ENCODE measurements around the gene KLF3. TPM values are rescaled to one million over a fixed set of nuclear protein-coding genes. Genes with fewer than 3 reads are reported as not detected.

The KLF3 gene
- total and polyA plus RNA-seq, 2 of the 8 experiments (the other 6 are each of a cell fraction or from before 2014, with no cell fraction given): 8.0 to 14.9 TPM

- TF ChIP-seq CHD7 (IDR thresholded peaks at IDR 0.05; ENCODE audit: insufficient replicate concordance, low read length) (no peak), FOSL1 (IDR thresholded peaks at IDR 0.05; ENCODE audit: insufficient read depth, low read depth, low read length) (no peak), YY1 (IDR thresholded peaks at IDR 0.05; ENCODE audit: low read depth, low read length) (no peak), TBP (IDR thresholded peaks at IDR 0.05; ENCODE audit: low read depth, low read length) (no peak), POU5F1 (IDR thresholded peaks at IDR 0.05; ENCODE audit: low read depth, low read length) (no peak), JUN (IDR thresholded peaks at IDR 0.05; ENCODE audit: low read depth, low read length) (no peak), POLR2A (IDR thresholded peaks at IDR 0.05; ENCODE audit: control extremely low read depth in 1 of 2, low read depth in 2 of 2, low read length in 2 of 2) (no peak), JUND (IDR thresholded peaks at IDR 0.05; ENCODE audit: low read length) (no peak), KDM4A (IDR thresholded peaks at IDR 0.05; ENCODE audit: low read depth, low read length, severe bottlenecking) (no peak), CHD2 (IDR thresholded peaks at IDR 0.05; ENCODE audit: low read length) (no peak)
Measured at GRCh38 chr4:38615847-38616246, 48.2 kb upstream of the KLF3 start (continued).
